ENCODE results near the gene MARS1. TPM values are rescaled to one million over a fixed set of nuclear protein-coding genes. Genes with fewer than 3 reads are reported as not detected.

The MARS1 gene
- total RNA-seq, 1 experiment from 2014 or later, result 291 TPM

DNA sequence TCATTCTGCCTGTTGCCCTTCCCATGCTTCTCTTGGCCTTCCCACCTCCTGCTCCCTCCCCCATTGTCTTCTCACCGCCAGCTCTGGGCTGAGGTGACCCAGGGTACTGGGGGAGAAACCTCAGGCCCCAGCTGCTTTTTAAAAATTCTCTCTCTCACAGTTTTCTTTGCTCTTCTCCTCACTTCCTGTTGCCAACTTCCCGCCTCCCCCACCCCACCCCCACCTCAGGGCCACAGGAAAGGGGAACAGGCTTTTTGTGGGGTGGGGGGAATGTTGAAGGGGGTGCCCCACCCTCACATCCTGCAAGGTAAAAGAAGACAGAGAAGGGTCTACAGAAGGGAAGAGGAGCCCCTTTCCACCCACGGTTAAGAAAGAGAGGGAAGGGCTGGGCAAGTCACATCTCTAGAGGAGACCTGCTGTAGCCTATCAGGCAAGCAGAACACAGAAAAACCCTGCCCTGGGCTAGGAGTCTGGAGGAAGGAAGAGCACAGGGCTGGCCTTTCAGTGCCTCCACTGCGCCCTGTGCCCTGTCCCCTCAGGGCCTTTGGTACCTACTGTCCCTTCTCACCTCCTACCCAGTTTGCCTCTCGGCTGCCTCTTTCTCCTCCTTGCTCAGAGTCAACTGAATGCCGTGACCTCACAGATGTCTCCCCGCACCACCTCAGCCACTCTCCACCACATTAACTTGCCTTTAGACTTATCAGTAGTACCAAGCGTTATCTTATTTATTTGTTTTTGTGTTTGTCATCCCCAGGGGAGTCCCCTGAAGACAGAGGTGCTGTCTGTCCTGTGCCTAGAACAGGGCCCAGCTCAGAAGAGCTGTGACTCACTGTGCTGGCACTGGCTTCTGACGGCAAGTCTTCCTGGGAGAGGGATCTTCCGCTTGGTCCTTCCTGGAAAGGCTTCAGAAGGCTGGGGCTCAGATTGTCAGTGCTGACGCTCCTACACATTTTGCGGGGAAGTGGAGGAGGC lies 9.9 kb upstream of the MARS1 start:
- ATAC-seq (peak; percentile 48), DNase-seq (ENCODE audit: low read depth, low spot score) (no peak)
- in situ Hi-C loops (cut with HindIII; ENCODE audit: low pct_unique_long_range_greater_than_20kb, low sequenced_read_pairs), result no loop called here
- intact Hi-C loops (cut with micrococcal nuclease; ENCODE audit: unreplicated experiment), result no loop called here
- POLR2A ChIA-PET, result no interaction called here
- TF ChIP-seq POLR2AphosphoS5 (IDR thresholded peaks at IDR 0.05; ENCODE audit: low read depth, low read length) (no peak), REST (IDR thresholded peaks at IDR 0.05; ENCODE audit: insufficient read depth in 1 of 2, low read depth in 2 of 2, low read length in 1 of 2) (no peak), TCF7L2 (IDR thresholded peaks at IDR 0.05; ENCODE audit: low read depth, low read length) (no peak), SIN3A (IDR thresholded peaks at IDR 0.05; ENCODE audit: borderline replicate concordance, insufficient read depth, low read depth, low read length) (no peak)
- TF ChIP-seq, protein P1, sequence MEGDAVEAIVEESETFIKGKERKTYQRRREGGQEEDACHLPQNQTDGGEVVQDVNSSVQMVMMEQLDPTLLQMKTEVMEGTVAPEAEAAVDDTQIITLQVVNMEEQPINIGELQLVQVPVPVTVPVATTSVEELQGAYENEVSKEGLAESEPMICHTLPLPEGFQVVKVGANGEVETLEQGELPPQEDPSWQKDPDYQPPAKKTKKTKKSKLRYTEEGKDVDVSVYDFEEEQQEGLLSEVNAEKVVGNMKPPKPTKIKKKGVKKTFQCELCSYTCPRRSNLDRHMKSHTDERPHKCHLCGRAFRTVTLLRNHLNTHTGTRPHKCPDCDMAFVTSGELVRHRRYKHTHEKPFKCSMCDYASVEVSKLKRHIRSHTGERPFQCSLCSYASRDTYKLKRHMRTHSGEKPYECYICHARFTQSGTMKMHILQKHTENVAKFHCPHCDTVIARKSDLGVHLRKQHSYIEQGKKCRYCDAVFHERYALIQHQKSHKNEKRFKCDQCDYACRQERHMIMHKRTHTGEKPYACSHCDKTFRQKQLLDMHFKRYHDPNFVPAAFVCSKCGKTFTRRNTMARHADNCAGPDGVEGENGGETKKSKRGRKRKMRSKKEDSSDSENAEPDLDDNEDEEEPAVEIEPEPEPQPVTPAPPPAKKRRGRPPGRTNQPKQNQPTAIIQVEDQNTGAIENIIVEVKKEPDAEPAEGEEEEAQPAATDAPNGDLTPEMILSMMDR (IDR thresholded peaks at IDR 0.05), result no peak
- CTCF ChIA-PET, result interaction anchor here (0.5 to 1.1 kb wide), 3 partner anchors 8 to 170 kb away, joined by 3 to 15 read pairs (median 4); no protein-coding TSS in a partner anchor
- Histone ChIP-seq H3K27me3 (ENCODE audit: control insufficient read depth, insufficient read depth, low read length) (peaks cover 2% of the 10 kb centered on the region; the same call in 1 of the 2 replicates), H3K4me3 (ENCODE audit: low read depth in 2 of 2, low read length in 2 of 2) (no peak overlapping the region), H3K27ac (ENCODE audit: low read length) (no peak overlapping the region), H3K36me3 (ENCODE audit: control insufficient read depth, insufficient read depth, low read length) (no peaks in the 10 kb centered on the region), H3K9me3 (ENCODE audit: control insufficient read depth, insufficient read depth, low read depth, low read length) (no peaks in the 10 kb centered on the region), H3K4me1 (ENCODE audit: control insufficient read depth, insufficient read depth, low read length) (no peaks in the 10 kb centered on the region; the same call in 1 of the 2 replicates)
- BruUV-seq (replicated peaks), result no TSS peak

- no TSS peak for BruUV-seq (replicated peaks)
- no peaks in the 10 kb centered on the region for H3K9me3 ChIP-seq (ENCODE audit: control insufficient read depth, insufficient read depth, low read depth, low read length)
- intact Hi-C loops (cut with micrococcal nuclease; ENCODE audit: unreplicated experiment), result no loop called here
- H3K27me3 ChIP-seq (ENCODE audit: control insufficient read depth, insufficient read depth, low read length), result peaks cover 2% of the 10 kb centered on the region; the same call in 1 of the 2 replicates
- DNase-seq (ENCODE audit: low read depth, low spot score) (no peak), ATAC-seq (no peak)
- POLR2A ChIA-PET, result no interaction called here
- H3K4me3 ChIP-seq (ENCODE audit: low read depth in 2 of 2, low read length in 2 of 2), result no peak overlapping the region
- TF ChIP-seq POLR2AphosphoS5 (IDR thresholded peaks at IDR 0.05; ENCODE audit: low read depth, low read length) (no peak), SIN3A (IDR thresholded peaks at IDR 0.05; ENCODE audit: borderline replicate concordance, insufficient read depth, low read depth, low read length) (no peak), TCF7L2 (IDR thresholded peaks at IDR 0.05; ENCODE audit: low read depth, low read length) (no peak), REST (IDR thresholded peaks at IDR 0.05; ENCODE audit: insufficient read depth in 1 of 2, low read depth in 2 of 2, low read length in 1 of 2) (no peak)
- TF ChIP-seq, protein P1 (IDR thresholded peaks at IDR 0.05), result no peak
- H3K4me1 ChIP-seq (ENCODE audit: control insufficient read depth, insufficient read depth, low read length), result no peaks in the 10 kb centered on the region; the same call in 1 of the 2 replicates
- CTCF ChIA-PET, result interaction anchor here (1.1 kb wide), 1 partner anchor 13 kb away, joined by 3 read pairs; no protein-coding TSS in a partner anchor
- no peak overlapping the region for H3K27ac ChIP-seq (ENCODE audit: low read length)
- no peaks in the 10 kb centered on the region for H3K36me3 ChIP-seq (ENCODE audit: control insufficient read depth, insufficient read depth, low read length)
- in situ Hi-C loops (cut with HindIII; ENCODE audit: low pct_unique_long_range_greater_than_20kb, low sequenced_read_pairs), result no loop called here
Measured at GRCh38 chr12:57479043-57479375, 8.9 kb upstream of the MARS1 start.
